Stimulated activated CD4-positive, alpha-beta T cell treated with anti-CD3 and anti-CD28 coated beads, Interleukin-4, amount 100 ng/mL, for 24 hours (primary cell): ENCODE data around the gene POR.

ENCODE experiments used
- DNase-seq: peaks from one replicate; pipeline ENCODE4 v3.0.0-alpha.2; 2020

Gene POR

GRCh38 chr7:75955331-75955955, 40.5 kb downstream of the POR start:
- DNase-seq: no peak

- no peak for DNase-seq
Measured at GRCh38 chr7:75957021-75957736, 42.2 kb downstream of the POR start.

- DNase-seq: no peak
Measured at GRCh38 chr7:75958802-75959543, 44.0 kb downstream of the POR start.

GRCh38 chr7:75960372-75960771, 45.4 kb downstream of the POR start:
- no peak for DNase-seq

DNA sequence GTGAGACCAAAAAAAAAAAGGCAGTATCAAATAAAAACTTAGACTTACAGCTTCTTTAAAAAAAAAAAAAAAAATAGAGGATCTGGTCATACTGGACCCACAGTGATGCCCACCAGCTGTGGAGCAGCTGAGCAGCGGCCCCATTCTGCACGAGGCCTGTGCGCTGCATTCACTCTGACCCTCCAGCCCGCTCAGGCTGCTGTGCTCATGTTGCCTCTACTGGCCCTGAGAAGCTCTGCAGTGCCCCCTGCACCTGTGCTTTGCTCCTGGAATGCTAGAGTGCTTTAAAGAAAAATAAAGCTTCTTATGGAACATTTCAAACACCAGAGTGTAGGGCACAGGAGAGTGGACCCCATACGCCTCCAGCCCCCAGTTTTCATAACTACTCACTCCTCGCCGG, 46.3 kb downstream of the POR start:
- DNase-seq: no peak

GRCh38 chr7:75962607-75963380, 47.8 kb downstream of the POR start:
- DNase-seq: no peak

DNA sequence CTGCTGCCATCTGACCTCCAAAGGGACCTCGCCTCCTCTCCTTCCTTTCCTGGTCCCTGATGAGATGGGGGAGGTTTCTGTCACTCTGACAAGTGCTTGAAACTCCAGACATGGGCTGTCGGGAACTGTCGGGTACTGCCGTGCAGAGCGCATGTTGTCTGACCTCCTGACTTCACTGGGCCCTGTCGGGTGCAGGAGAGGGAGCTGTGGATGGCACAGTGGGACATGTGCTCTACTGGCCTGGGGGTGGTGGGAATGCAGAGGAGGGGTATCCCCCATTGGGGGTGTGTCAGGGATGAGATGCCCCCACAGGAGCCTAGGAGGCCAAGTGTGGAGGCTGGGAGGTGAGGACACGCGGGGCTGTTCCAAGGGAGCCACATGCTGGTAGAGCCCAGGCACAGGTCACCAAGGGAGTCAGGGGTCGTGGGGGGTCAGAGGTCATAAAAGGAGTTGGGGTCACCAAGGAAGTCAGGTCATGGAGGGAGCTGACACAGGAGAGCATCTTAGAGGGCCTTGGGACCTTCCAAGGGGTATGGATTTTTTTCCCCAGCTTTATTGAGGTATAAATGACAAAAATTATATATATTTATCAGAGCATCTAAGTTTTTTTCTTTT, 48.5 kb downstream of the POR start:
- DNase-seq: no peak

GRCh38 chr7:75965617-75966016, 50.7 kb downstream of the POR start:
- no peak for DNase-seq

- no peak for DNase-seq
Measured at GRCh38 chr7:75966190-75966961, 51.4 kb downstream of the POR start.

- DNase-seq: no peak
Measured at GRCh38 chr7:75967055-75967454, 52.1 kb downstream of the POR start.

DNA sequence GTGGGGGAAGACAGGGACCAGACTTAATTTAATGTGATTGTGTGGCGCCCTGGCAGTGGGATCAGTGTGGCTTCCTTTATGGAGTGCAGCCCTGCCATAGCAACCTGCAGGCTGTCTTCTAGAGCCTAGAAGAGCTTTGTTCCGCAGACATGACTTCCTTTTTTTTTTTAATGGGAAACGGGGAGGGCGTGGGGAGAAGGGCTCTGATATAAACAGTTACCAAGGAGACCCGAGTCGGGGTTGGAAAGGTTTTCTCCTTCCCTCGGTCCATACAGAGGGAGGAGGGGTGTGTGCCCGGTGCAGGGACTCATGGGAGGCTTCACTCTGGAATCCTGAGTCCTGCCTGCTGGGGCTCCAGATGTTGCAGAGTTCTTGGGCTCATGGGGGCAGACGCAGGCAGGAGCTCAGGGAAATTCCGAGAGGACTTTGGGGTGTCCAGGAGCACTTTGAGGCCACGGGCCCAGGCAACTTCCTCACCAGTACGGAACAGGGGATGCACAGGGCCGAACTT, 52.6 kb downstream of the POR start:
- DNase-seq: no peak

- DNase-seq: no peak
Measured at GRCh38 chr7:75968012-75968411, 53.1 kb downstream of the POR start.

- no peak for DNase-seq
Measured at GRCh38 chr7:75968561-75969001, 53.6 kb downstream of the POR start.

- DNase-seq: no peak
Measured at GRCh38 chr7:75969182-75969581, 54.2 kb downstream of the POR start.

GRCh38 chr7:75969704-75970498, 54.9 kb downstream of the POR start:
- DNase-seq: no peak

GRCh38 chr7:75971309-75971960, 56.5 kb downstream of the POR start:
- no peak for DNase-seq

GRCh38 chr7:75971961-75972763, 57.2 kb downstream of the POR start:
- DNase-seq: no peak

DNA sequence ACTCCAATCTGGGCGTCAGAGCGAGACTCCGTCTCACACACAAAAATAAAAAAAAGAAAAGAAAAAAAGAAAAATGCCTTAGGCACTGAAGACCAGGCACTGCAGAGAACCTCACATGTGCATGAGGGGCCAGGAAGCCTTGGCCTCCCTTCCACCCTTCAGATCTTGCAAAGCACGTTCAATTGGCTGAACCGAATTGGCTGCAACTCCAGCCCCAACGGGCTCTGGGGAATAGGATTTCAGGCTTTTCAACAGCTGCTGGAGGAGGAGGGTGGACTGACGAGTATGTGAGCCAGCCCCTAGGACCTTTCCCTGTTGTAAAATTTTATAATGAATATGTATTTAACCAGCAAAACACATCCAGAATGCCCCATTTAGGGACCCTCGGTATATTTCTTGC, 62.8 kb downstream of the POR start:
- DNase-seq: no peak

DNA sequence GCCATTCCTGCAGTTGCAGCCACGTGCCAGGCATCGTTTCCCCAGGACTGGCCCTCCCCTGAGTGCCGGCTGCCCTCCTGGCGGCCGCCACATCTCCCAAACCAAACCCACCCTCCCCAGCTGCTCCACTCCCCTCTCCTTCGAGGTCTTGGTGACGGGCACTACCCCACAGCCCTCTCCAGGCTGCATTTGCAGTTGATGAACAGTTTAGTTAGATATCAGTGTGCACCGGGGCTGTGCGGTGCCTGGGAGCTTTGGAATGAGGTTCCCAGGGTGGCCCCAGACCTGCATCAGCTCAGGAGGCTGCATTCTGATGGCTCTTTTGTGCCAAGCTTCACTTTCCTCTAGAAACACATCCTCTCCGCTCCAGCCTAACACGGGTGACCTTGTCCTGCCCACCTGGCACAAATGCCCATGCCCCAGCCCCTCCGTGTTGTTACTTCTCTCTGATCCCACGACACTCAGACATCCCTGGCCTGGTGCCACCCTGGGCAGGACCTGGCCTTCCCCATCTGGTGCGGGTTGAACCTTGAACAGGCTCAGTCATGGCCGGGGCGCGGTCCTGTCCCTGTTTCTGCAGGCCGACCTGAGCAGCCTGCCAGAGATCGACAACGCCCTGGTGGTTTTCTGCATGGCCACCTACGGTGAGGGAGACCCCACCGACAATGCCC, 64.9 kb downstream of the POR start:
- DNase-seq: no peak
